Measurements from ENCODE around the gene BCAM.
A peak's percentile ranks its signal among the peaks of the same experiment; 100 is the strongest.

The BCAM gene

DNA sequence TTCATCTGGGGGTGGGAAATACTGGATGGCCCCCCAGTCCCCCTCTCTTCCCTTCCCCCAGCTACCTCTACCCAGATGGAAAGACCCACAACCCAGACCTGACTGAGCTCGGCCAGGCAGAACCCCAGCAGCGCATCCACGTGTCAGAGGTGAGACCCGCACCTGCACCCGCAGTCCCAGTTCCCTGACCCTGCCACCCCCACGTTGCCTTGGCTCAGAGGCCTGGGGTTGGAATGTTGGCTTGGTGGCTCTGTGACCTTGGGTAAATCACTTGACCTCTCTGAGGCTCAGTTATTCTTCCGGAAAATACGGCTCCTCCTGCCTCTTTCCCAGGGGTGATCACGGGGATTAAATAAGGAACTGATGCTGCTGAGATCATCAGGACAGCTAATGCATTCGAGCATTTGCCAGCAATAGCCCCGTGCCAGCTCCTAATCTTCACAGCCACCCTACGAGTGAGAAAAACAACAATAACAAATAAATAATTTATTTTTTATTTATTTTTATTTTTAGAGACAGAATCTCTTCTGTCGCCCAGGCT, 18.9 kb upstream of the BCAM start:
- no peak for DNase-seq

DNA sequence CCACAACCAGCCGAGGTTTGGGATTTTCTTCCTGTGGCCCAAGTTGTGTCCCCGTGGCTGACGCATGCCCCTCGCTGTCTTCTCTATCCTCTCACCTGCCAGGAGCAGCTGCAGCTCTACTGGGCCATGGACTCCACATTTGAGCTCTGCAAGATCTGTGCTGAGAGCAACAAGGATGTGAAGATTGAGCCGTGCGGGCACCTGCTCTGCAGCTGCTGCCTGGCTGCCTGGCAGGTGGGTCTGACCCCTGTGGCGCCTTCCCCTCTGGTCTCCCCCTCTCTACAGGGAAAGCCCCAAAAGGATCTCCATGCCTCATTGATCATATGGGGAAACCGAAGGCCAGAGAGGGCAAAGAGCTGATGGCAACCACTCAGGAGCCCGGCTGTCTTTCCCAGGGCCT, 16.6 kb upstream of the BCAM start:
- no peak for DNase-seq

DNA sequence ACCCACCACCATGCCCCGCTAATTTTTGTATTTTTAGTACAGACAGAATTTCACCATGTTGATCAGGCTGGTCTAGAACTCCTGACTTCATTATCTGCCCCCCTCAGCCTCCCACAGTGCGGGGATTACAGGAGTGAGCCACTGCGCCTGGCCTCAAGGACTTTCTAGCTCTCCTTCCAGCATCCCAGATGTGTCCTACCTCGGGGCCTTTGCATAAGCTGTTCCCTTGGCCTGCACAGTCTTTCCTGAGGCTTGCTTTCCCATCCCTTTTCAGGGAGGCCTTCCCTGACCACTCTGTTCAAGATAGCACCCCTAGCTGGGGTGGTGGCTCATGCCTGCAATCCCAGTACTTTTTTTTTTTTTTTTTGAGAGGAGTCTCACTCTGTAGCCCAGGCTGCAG, 14.3 kb upstream of the BCAM start:
- DNase-seq: no peak

DNA sequence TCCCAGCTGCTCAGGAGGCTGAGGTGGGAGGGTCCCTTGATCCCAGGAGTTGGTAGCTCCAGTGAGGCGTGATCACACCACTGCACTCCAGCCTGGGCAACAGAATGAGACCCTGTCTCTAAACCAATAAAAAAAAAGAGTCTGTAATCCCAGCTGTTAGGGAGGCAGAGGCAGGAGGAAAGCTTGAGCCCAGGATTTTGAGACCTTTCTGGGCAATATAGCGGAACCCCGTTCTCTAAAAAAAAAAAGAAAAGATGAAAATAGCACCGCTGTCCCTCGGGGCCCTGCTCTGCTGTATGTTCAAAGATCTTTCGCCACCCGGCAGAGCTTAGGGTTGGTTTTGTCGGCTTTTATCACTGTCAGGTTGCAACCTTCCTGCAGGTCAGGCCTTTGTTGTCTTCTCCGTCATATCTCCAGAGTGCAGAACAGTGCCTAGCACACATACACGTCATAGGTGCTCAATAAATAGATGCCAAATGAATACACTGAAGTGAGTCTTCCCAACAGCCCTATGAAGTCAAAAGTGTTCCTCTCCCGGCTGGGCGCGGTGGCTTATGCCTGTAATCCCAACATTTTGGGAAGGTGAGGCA, 13.4 kb upstream of the BCAM start:
- DNase-seq: no peak

DNA sequence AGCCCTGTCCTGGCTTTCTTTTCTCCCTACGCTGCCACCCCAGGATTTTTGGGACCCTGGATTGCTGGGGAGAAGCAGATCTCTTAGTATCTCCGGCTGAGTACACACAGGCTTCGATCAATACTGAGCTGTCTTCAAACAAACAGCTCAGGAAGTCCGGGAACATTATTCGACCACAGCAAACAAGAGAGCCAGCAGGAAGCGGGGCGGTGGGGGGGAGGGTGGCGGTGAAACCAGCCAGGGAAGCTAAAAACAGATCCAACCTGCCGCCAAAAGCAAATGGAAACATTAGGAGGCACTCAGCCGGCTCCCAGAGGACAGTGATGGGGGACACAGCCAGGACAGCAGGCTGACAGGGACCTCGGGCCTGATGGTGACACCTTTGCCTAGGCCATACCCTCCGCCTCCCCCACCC, 12.2 kb upstream of the BCAM start:
- DNase-seq: peak in 25 of 58 donors; percentile 3 to 44 (median 11)

DNA sequence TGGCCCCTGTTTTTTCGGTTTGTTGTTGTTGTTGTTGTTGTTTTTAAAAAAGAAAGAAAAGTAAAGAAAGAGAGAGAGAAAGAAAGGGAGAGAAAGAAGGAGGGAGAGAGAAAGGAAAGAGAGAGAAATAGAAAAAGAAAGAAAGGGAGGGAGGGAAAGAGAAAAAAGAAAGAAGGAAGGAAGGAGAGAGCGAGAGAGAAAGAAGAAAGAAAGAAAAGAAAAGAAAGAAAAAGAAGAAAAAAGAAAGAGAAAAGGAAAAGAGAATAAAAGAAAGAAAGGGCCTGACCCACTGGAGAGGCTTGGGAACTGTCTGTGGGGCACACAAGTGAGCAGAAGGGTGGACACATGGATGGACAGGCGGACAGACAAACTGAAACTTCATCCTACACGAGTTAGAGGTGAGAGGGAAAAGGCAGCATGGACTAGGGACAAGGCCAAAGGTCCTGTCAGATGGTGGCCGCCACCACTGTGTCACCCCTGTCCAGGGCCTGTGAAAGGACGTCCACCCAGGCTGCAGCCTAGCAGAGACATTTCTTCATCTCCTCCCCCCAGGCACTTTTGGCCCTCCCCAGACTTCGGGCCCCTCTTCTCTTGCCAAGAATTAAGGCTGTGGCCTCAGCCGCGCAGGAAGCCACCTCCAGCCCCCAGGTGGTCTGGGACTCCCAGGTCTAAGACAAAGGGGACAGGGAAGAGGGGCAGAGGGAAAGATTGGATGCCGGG, 9.1 kb upstream of the BCAM start:
- no peak for DNase-seq

DNA sequence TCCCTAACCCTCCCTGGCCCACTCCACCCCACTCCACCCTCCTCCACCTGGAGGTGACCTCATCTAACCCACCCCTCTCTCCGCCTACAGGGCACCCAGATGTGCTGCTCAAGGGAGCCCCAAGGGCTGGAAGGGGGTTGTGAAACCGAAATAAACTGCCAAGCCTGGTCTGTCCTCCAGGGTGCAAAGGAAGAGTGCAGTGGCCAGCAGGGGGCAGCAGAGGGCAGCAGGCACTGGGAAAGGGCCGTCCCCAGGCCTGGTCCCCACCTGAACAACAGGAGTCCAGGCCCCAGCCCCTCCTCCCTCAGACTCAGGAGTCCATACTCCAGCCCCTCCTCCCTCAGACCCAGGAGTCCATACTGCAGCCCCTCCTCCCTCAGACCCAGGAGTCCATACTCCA, 8.4 kb upstream of the BCAM start:
- peak in 51 of 58 donors; percentile 2 to 84 (median 34) for DNase-seq

DNA sequence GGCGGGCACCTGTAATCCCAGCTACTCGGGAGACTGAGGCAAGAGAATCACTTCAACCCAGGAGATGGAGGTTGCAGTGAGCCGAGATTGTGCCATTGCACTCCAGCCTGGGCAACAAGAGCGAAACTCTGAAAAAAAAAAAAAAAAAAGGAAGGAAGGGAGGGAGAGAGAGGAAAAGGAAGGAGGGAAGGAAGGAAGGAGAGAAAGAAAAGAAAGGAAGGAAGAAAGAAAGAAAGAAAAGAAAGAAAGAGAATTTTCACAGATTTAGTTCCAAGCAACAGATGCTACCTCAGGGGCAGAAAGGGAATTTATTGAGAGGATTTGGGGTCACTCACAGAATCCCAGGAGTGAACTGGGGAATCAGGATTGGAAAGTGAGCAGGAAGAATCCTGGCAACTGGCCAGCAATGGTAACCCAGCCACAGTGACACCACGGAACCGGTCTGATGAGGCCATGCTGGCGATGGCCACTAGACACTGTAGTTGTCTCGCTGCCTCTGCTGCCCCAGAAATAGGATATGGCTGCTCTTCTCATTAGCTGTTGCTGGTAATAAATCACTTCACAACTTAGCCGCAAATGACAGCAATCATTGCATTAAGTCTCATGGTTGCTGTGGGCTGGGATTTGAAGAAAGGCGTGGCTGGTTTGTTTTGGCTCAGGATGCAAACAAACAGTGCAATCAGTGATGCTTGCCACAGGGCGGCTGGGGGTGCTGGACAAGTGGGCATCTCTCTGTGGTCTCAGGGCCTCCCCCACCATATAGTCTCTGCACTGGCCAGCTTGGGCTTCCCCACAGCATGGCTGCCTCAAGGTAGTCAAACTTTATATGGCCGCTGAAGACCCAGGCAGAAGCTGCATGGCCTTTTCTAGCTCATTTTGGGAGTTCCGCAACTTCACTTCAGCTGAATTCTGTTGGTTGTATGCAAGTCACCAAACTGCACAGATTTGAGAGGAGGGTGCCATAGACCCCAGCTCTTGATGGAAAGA, 5.2 kb upstream of the BCAM start:
- no peak for DNase-seq

DNA sequence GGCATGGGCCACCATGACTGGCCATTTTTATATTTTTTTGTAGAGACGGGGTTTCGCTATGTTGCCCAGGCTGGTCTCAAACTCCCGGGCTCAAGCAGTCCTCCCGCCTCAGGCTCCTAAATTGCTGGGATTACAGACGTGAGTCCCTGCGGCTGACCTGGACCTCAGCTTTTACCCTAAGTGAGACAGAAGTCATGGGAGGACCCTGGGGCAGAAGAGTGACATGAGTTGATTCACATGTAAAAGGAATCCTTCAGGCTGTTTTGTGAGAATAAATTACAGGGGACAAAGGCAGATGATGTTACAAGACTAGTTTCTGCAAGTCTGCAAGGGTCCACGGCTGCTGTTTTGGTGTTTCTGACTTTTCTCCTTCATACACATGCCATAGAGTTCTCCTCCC, 2.6 kb upstream of the BCAM start:
- DNase-seq: no peak

DNA sequence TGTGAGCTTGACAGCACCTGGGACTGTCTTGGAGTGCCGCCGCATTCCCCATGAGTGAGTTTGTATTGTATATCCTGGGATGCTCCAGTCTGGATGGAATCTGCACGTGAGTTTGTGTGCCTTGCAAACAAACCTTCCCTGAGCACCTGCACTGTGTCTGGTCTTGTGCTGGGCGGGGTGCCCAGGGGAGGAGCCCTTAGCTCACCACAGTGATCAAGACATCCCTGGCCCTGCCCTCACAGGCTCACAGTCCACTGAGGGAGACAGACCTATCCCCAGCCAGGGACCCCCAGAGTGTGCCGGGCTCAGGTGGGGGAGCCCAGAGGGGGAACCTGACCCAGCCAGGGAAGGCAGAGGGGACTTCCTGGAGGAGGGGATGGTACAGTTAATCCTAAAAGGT, 1.7 kb upstream of the BCAM start:
- no peak for DNase-seq

DNA sequence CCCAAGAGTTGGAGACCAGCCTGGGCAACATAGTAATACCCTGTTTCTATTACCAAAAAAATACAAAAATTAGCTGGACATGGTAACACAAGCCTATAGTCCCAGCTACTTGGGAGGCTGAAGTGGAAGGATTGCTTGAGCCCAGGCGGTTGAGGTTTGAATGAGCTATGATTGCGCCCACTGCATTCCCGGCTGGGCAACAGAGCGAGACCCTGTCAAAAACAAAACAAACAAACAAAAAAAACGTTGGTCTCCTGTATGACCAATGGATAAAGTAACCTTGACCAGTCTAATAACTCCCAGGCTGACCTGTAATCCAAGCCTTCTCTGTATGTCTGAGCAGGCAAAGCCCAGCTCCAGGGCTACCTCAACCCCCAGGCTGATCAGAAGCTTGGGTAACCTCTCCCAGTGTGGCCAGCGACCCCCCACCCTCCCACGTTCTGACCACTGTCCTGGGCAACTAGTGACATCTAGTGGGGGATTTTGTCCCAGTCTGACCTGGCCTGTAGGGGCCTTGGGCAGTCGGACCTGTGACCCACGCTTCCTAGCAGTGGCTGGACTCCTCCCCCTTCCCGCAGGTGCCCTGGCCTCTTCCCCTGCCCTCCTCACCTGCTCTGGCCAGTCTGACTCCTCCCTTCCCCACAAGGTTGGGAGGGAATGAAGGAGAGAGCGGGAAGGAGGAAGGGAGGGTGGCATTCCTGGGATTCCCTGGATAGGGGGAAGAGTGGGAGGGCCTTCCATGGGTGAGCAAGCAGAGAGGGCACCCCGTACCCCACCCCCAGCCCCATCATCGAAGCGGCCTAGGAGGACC, 1.0 kb upstream of the BCAM start:
- DNase-seq: peak in 8 of 58 donors; percentile 3 to 38 (median 8)

DNA sequence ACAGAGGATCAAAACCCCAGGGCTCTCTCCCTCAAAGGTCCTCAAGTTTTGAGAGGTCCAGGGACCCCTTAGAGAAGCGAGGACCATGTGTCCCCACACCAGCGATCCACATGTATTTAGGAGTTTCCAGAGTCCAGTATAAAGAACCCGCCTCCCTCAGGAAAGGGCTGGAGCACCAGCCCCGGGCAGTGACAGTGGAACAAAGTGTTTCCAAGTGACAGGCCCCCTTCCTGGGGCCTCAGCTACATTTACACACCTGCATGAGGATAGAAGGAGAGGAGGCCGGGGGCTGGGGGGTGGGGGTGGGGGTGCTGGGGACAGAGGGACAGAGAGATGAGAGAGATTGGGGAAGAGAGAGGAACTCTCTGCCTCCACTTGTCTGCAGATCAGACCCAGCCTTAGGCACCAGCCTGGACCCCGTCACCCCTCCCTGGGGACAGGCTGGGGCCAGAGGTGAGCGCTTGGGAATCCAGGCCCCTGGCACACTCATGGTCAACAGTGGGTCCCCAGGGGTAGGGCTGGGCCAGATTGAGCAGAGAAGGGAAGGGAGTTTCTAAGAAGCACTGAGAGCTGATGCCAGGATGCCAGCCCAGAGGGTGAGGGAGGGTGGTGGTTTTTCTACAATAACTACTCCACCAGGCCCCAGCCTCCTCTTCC, 802 bp downstream of the BCAM start:
- no peak for DNase-seq

DNA sequence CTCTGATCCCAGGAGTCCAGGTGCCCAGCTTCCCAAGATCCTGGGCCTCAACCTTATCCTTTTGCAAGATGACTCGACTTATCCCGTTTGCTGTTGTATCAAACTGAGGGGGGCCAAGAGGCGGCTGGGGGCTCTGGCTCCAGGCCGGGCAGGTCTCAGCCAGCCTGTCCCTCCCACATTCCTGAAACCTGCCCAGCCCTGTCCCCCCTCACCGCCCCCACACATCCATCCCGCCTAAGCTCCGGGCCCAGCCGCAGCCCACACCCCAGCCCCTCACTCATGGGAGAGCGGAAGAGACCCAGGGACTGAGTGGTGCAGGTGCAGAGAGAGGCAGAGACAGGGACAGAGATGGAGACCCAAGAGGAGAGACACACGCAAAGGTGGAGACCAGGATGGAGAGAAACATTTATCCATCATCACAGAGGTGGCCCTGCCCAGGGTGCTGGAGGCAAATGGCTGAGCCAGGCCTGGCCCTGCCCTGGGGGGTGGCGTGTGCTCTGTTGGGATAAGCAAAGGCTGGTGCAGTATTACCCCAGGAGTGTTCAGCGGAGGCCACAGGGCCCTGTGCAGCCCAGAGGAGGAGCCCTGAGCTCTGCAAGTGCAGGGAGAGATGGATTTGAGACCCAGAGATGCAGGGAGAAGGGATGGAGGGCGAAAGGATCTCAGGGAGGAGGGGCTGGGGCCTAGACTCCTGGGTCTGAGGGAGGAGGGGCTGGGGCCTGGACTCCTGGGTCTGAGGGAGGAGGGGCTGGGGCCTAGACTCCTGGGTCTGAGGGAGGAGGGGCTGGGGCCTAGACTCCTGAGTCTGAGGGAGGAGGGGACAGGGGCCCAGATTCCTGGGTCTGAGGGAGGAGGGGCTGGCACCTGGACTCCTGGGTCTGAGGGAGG, 1.6 kb downstream of the BCAM start:
- no peak for DNase-seq

DNA sequence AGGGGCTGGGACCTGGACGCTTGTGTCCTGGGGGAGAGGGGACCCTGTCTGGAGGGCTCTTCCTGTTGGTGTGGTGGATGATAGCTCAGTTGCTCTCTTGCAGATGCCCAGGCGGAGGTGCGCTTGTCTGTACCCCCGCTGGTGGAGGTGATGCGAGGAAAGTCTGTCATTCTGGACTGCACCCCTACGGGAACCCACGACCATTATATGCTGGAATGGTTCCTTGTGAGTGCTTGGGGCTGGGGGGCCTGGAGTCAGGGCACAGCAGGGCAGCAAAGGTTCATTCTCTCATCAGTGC, 2.2 kb downstream of the BCAM start:
- DNase-seq: no peak

DNA sequence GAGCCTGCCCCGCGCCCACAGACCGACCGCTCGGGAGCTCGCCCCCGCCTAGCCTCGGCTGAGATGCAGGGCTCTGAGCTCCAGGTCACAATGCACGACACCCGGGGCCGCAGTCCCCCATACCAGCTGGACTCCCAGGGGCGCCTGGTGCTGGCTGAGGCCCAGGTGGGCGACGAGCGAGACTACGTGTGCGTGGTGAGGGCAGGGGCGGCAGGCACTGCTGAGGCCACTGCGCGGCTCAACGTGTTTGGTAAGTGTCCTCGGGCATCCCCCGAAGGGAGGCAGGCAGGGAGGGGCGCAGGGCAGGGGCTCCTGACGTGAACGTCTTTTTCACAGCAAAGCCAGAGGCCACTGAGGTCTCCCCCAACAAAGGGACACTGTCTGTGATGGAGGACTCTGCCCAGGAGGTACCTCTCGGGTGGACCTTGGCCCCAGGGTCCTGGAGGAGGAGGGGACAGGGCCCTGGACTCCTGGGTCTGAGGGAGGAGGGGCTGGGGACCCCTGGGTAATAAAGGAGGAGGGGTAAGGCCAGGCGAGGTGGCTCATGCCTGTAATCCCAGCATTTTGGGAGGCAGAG, 3.3 kb downstream of the BCAM start:
- no peak for DNase-seq

DNA sequence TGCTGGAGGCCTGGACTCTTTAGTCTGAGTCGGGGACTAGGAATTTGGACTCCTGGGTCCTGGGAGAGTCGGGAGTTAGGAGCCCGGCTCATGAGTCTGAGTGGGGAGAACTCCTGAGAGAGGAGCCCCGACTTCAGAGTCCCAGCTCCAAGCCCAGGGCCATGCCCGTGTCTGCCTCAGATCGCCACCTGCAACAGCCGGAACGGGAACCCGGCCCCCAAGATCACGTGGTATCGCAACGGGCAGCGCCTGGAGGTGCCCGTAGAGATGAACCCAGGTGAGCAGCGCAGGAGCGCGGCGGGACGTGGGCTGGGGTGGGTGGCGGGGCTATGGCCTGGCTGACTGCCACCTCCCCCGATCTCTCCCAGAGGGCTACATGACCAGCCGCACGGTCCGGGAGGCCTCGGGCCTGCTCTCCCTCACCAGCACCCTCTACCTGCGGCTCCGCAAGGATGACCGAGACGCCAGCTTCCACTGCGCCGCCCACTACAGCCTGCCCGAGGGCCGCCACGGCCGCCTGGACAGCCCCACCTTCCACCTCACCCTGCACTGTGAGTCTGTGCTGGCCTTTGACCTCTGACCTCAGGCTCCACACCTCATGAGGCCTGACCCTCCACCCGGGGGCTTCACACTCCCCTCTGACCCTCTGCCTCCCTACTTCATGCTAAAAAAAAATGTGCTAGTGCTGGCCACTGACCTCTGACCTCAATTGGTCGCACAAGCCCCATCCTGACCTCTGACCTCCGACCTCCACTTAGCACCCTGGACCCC, 4.4 kb downstream of the BCAM start:
- DNase-seq: no peak

DNA sequence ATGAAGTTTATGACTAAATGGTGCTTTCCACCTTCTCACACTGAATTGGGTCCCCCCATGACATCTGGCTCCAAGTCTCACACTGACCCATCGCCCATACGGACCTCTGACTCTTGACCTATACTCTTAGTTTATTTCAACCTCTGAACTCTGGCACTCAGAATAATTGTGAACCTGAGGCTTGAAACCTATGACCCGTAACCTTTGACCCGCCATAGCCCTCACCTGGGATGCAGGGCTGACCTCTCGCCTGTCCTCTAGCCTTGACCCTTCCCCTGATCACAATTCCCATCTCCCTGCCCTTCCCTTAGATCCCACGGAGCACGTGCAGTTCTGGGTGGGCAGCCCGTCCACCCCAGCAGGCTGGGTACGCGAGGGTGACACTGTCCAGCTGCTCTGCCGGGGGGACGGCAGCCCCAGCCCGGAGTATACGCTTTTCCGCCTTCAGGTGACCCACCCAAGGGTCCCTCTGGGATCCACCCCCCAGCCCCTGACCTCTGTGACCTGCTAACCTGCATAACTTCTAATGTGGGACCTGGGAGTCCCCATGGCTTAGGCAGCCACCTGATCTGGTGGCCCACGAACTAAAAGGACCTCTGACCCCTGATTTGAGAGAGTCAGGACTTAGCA, 5.1 kb downstream of the BCAM start:
- DNase-seq: no peak

DNA sequence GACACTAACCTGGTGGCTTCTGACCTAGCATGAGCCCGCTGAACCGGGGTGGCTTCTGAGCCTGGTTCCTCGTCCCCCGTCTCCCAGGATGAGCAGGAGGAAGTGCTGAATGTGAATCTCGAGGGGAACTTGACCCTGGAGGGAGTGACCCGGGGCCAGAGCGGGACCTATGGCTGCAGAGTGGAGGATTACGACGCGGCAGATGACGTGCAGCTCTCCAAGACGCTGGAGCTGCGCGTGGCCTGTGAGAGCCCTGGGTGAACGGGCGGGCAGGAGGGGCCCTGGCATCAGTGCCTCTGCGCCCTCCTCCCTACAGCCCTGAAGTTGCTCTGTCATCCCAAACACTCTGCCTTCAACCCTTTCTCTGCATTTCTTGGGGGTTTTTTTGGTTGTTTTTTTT, 5.6 kb downstream of the BCAM start:
- DNase-seq: no peak
